Left ventricle myocardium inferior (tissue), 1 donor: ENCODE results near the gene SEMA5B. TPM values are rescaled to one million over a fixed set of nuclear protein-coding genes. Genes with fewer than 3 reads are reported as not detected.

Source experiments
- DNase-seq: peaks from one replicate; pipeline ENCODE4 v3.0.0-alpha.2; 2020
- H3K27ac ChIP-seq: fragments of 200-600 bp; replicated peaks from 2 replicates; pipeline ENCODE4 v1.8.0; 2021
- H3K27me3 ChIP-seq: fragments of 200-600 bp; 2 replicates; pipeline ENCODE4 v1.8.0; 2021; ENCODE audit warnings: low read depth
- H3K36me3 ChIP-seq: fragments of 200-600 bp; 2 replicates; pipeline ENCODE4 v1.8.0; 2021
- H3K4me1 ChIP-seq: fragments of 200-600 bp; 2 replicates; pipeline ENCODE4 v1.8.0; 2021
- H3K4me3 ChIP-seq: fragments of 200-600 bp; 2 replicates; pipeline ENCODE4 v1.8.0; 2021; ENCODE audit warnings: mild to moderate bottlenecking, moderate library complexity
- H3K9me3 ChIP-seq: fragments of 200-600 bp; replicated peaks from 2 replicates; pipeline ENCODE4 v1.8.0; 2021
- intact Hi-C: fragments of 100-400 bp; cut with micrococcal nuclease; formaldehyde crosslinking; loops from one replicate; pipeline ENCODE4 v1.11.0; 2022
- total RNA-seq: library from RNA; stranded (reverse); fragmentation: NEBNext Ultra II Directional; extraction: Animal tissue kit (Norgen Biotek cat#: 25700); gene quantifications from one replicate; pipeline ENCODE4 v1.2.1, GENCODE V29; 2021
- TF ChIP-seq, protein P1 (sequence below): fragments of 200-600 bp; IDR thresholded peaks from 2 replicates; pipeline ENCODE4 v1.8.0; 2021; ENCODE audit warnings: antibody characterized with exemption, mild to moderate bottlenecking, borderline replicate concordance
- donor health status: DM: no; HTN: yes; CAD: no; lungs with severe emphysema.

SEMA5B gene
- total RNA-seq, 1 donor from 2014 or later = 5.3 TPM

DNA sequence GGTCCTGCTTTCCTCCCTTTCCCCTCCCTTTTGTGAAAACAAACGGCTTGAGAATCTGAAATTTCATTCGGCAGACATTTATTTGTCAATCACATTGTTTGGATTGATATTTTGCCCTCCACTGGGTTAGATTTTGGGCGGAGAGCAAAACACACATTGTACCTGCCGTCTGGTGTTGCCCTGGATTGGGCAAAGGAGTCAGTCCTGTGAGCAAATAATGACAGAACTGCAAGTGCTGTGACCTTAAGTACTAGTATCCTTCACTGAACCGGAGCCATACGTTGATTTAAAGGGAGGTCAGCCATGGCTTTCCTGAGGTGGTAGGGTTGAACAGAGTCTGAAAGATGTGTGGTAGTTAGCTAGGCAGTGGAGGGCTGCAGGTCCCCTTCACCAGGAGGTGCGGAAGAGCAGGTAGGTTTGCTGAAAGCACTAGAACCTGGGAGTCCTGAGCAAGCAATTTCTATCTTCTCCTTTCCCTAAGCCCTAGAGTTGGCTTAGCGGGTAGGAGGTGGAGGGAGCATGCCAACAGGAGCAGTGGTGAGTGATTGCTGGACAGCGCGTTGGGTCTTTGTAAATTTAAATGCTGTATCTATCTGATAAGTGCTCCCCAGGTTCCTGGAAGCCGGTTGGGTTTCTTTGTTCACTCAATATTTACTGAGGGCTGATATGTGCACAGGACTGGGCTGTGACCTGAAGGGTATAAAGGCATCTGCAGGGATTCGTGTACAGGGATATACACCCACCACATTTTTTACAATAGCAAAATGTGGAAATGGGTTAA lies 41.2 kb upstream of the SEMA5B start:
- no peak for DNase-seq
- Histone ChIP-seq H3K4me1 (peaks cover 53% of the 10 kb centered on the region), H3K9me3 (no peaks in the 10 kb centered on the region), H3K27me3 (no peaks in the 10 kb centered on the region), H3K36me3 (no peaks in the 10 kb centered on the region), H3K27ac (no peak overlapping the region), H3K4me3 (peak overlapping the region; percentile 99)
- TF ChIP-seq, protein P1, sequence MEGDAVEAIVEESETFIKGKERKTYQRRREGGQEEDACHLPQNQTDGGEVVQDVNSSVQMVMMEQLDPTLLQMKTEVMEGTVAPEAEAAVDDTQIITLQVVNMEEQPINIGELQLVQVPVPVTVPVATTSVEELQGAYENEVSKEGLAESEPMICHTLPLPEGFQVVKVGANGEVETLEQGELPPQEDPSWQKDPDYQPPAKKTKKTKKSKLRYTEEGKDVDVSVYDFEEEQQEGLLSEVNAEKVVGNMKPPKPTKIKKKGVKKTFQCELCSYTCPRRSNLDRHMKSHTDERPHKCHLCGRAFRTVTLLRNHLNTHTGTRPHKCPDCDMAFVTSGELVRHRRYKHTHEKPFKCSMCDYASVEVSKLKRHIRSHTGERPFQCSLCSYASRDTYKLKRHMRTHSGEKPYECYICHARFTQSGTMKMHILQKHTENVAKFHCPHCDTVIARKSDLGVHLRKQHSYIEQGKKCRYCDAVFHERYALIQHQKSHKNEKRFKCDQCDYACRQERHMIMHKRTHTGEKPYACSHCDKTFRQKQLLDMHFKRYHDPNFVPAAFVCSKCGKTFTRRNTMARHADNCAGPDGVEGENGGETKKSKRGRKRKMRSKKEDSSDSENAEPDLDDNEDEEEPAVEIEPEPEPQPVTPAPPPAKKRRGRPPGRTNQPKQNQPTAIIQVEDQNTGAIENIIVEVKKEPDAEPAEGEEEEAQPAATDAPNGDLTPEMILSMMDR = no peak
- intact Hi-C loops = no loop called here

DNA sequence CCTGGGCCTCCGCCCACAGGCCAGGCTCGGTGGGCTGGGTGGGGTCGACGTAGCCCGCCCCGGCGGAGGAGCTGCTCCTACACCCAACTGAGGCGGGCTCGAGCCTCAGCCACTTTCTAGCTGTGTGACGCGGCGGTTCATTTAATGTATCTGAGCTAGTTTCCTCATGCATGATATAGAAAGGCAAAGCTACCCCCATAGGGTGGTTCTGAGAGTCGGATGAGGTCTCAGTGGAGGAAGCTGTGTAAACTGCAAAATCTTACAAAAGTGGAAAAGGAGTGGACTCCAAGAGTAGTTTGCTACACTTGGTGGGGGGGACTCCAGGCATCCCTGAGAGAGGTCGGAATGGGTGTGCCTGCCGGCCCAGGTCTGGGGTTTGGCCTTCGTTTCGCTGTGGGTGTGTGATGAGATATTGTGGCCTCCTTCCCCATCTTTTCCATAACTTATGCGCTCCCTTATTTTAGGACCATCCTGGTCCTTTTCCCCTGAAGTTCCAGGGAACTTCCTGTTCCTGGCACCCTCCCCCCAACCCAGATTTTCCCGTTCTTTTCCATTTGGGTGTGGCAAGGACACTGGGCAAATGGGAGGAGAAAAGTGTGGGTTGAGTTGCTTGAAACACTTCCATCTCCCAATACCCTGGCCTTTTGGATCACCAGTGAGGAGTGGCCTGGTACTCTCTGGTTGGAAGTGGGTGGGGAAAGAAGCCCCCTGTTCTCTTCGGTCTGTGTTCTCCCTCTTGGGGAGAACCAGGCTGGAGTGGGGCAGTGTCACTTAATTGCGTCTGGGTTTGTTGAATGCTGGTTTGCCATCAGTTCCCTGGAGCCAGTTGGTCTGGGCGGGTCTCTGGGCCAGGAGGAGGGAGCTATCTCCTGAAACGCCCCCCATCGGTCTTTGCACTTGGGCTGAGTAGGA lies 40.4 kb upstream of the SEMA5B start:
- no peaks in the 10 kb centered on the region for H3K27me3 ChIP-seq
- H3K27ac ChIP-seq = peak overlapping the region; percentile 89
- intact Hi-C loops = no loop called here
- TF ChIP-seq, protein P1 = no peak
- H3K4me1 ChIP-seq = peaks cover 53% of the 10 kb centered on the region
- H3K36me3 ChIP-seq = no peaks in the 10 kb centered on the region
- no peak for DNase-seq
- peak overlapping the region; percentile 99 for H3K4me3 ChIP-seq
- H3K9me3 ChIP-seq = no peaks in the 10 kb centered on the region

DNA sequence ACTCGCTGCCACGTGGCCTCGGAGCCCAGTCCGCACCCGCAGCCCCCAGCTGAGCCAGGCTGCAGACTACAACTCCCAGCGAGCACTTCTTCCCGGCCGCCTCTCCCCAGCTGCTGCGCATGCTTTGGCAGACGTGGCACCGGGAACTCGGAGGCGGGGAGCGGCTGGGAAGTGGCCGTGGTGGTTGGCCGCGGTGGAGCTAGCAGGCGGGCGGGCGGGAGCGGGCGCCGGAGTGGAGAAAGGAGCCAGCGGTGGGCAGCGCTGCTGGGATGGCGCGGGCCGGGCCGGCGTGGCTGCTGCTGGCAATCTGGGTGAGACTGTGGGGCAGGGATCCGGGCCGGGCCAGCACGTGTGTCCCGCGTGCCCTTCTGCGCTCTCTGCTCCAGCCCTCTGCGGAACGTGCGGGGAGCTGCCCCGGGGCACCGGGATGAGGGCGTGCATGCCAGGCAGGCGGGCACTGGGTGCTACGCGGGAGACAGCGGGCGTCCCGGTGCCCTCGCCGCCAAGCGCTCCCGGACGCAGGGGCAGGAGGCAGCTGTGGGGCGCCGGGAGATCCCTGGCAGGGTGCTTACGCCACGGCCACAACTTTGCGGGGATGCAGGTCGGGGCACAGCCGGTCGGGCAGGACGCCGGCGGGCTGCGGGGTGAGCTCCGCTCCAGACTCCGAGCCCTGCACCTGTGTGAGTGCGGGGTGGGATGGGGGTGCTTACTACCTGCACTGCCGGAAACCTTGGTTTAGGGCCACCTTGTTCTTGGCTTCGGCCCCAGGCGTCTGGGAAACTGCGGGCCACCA lies 39.5 kb upstream of the SEMA5B start, which contains the start of gene PDIA5:
TSS of gene PDIA5 (plus strand) at position 130 of the 793 bp plus-strand sequence. CDS start at position 270, 140 bp downstream.
- Histone ChIP-seq H3K4me1 (peaks cover 49% of the 10 kb centered on the region), H3K36me3 (no peaks in the 10 kb centered on the region), H3K9me3 (no peaks in the 10 kb centered on the region), H3K27ac (peak within 1 kb of the TSS; percentile 89), H3K27me3 (no peaks in the 10 kb centered on the region), H3K4me3 (peak within 1 kb of the TSS; percentile 99)
- intact Hi-C loops = no loop called here
- peak; percentile 92 for DNase-seq
- TF ChIP-seq, protein P1 = no peak

DNA sequence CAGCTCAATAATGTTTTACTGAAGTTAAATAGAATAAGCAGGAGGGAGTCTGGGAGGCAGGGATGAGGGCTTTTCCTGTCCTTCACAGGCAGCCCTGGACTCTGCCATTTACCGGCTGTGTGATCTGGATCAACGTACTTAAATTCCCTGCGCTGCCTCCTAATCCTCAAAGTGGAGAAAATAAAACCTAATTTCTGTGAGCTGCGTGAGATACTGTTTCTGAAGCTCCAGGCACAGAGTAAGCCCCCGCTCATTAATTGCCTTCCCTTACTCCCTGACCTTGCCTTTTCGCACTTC lies 39.0 kb upstream of the SEMA5B start:
- intact Hi-C loops = no loop called here
- H3K27ac ChIP-seq = peak overlapping the region; percentile 89
- H3K9me3 ChIP-seq = no peaks in the 10 kb centered on the region
- H3K4me1 ChIP-seq = peaks cover 44% of the 10 kb centered on the region
- H3K36me3 ChIP-seq = no peaks in the 10 kb centered on the region
- peak overlapping the region; percentile 99 for H3K4me3 ChIP-seq
- H3K27me3 ChIP-seq = no peaks in the 10 kb centered on the region
- TF ChIP-seq, protein P1 = no peak
- no peak for DNase-seq

DNA sequence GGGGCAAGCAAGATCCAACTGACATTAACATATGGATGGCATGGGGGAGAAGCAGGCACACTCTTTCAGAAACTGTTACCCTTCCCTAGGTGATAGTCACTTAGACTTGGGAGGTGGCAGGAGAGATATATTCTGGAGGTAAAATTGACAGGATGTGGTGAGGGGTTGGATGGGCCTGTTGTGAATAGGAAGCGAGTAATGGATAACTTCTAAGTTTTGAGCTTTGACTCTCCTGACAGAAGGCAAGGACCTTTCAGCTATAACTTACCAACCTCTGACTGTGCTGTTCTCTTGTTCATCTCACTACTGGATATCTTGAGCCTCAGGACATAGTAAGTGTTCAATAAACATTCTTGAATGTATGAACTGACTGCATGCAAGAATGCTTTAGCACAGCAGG lies 37.4 kb upstream of the SEMA5B start:
- no peak for DNase-seq
- TF ChIP-seq, protein P1 = no peak
- intact Hi-C loops = no loop called here

More for the DNA sequence above, 37.4 kb upstream of the SEMA5B start:
- H3K4me1 ChIP-seq = peaks cover 30% of the 10 kb centered on the region
- H3K27me3 ChIP-seq = no peaks in the 10 kb centered on the region
- no peaks in the 10 kb centered on the region for H3K36me3 ChIP-seq
- H3K27ac ChIP-seq = no peak overlapping the region
- no peaks in the 10 kb centered on the region for H3K9me3 ChIP-seq
- no peak overlapping the region for H3K4me3 ChIP-seq
